Progenitor cell of endocrine pancreas (in vitro differentiated cells): Measurements from ENCODE around the gene DDX10. TPM values are rescaled to one million over a fixed set of nuclear protein-coding genes. Genes with fewer than 3 reads are reported as not detected.

Experiments used
- DNase-seq: peaks from one replicate; pipeline ENCODE4 v3.0.0; 2021; ENCODE audit warnings: low spot score; ENCODE audit not compliant: unreplicated experiment
- H3K27ac Mint-ChIP-seq: 2 replicates; pipeline ENCODE4 v1.8.0; 2021; ENCODE audit warnings: mild to moderate bottlenecking, moderate library complexity, mixed read lengths
- H3K27me3 Mint-ChIP-seq: 2 replicates; pipeline ENCODE4 v1.8.0; 2021; ENCODE audit warnings: mixed read lengths
- H3K36me3 Mint-ChIP-seq: 2 replicates; pipeline ENCODE4 v1.8.0; 2022; ENCODE audit warnings: mixed read lengths; ENCODE audit not compliant: insufficient read depth
- H3K4me1 Mint-ChIP-seq: 2 replicates; pipeline ENCODE4 v1.8.0; 2021; ENCODE audit warnings: low read depth, mixed read lengths
- H3K4me3 Mint-ChIP-seq: 2 replicates; pipeline ENCODE4 v1.8.0; 2021; ENCODE audit warnings: low read depth, mild to moderate bottlenecking, moderate library complexity, mixed read lengths
- H3K9me3 Mint-ChIP-seq: 2 replicates; pipeline ENCODE4 v1.8.0; 2021; ENCODE audit warnings: low read depth, mixed read lengths
- CTCF ChIP-seq: fragments of 200-600 bp; sonication (generic); IDR thresholded peaks from one replicate; pipeline ENCODE4 v1.5.0; 2021; ENCODE audit warnings: antibody characterized with exemption, mild to moderate bottlenecking; ENCODE audit not compliant: unreplicated experiment
- total RNA-seq: library from RNA; stranded (reverse); gene quantifications from 2 replicates; pipeline ENCODE4 v1.2.1, GENCODE V29; 2021

DDX10 gene
- total RNA-seq, 1 donor from 2014 or later = 31.9 TPM

GRCh38 chr11:108934289-108934688 is 269.4 kb downstream of the DDX10 start:
- Mint-ChIP-seq H3K4me1 (peaks cover 6% of the 10 kb centered on the region), H3K9me3 (no peaks in the 10 kb centered on the region), H3K4me3 (no peak overlapping the region), H3K27ac (no peak overlapping the region), H3K27me3 (no peaks in the 10 kb centered on the region), H3K36me3 (no peaks in the 10 kb centered on the region)
- DNase-seq = no peak
- TF ChIP-seq CTCF = no peak

GRCh38 chr11:108934696-108935095 is 269.8 kb downstream of the DDX10 start:
- Mint-ChIP-seq H3K4me1 (peaks cover 6% of the 10 kb centered on the region), H3K27ac (no peak overlapping the region)

GRCh38 chr11:108937746-108938145 is 272.9 kb downstream of the DDX10 start:
- H3K36me3 Mint-ChIP-seq = peaks cover 10% of the 10 kb centered on the region
- no peak for DNase-seq
- no peak for TF ChIP-seq CTCF
- peaks cover 6% of the 10 kb centered on the region for H3K4me1 Mint-ChIP-seq
- no peak overlapping the region for H3K27ac Mint-ChIP-seq
- no peak overlapping the region for H3K4me3 Mint-ChIP-seq
- H3K27me3 Mint-ChIP-seq = no peaks in the 10 kb centered on the region
- H3K9me3 Mint-ChIP-seq = no peaks in the 10 kb centered on the region

More at GRCh38 chr11:108934696-108935095, 269.8 kb downstream of the DDX10 start:
- H3K9me3 Mint-ChIP-seq = no peaks in the 10 kb centered on the region
- no peak overlapping the region for H3K4me3 Mint-ChIP-seq
- DNase-seq = no peak
- TF ChIP-seq CTCF = no peak
- no peaks in the 10 kb centered on the region for H3K27me3 Mint-ChIP-seq
- no peaks in the 10 kb centered on the region for H3K36me3 Mint-ChIP-seq

- H3K36me3 Mint-ChIP-seq = peaks cover 10% of the 10 kb centered on the region
- H3K27ac Mint-ChIP-seq = no peak overlapping the region
- H3K27me3 Mint-ChIP-seq = no peaks in the 10 kb centered on the region
- no peak for DNase-seq
- no peaks in the 10 kb centered on the region for H3K9me3 Mint-ChIP-seq
- H3K4me1 Mint-ChIP-seq = peaks cover 6% of the 10 kb centered on the region
- TF ChIP-seq CTCF = no peak
- H3K4me3 Mint-ChIP-seq = no peak overlapping the region
Measured at GRCh38 chr11:108938604-108939003, 273.7 kb downstream of the DDX10 start.

- Mint-ChIP-seq H3K4me1 (peaks cover 8% of the 10 kb centered on the region), H3K27me3 (no peaks in the 10 kb centered on the region), H3K9me3 (no peaks in the 10 kb centered on the region), H3K36me3 (peaks cover 10% of the 10 kb centered on the region), H3K27ac (no peak overlapping the region), H3K4me3 (no peak overlapping the region)
- no peak for TF ChIP-seq CTCF
- DNase-seq = no peak
Measured at GRCh38 chr11:108939135-108939534, 274.3 kb downstream of the DDX10 start.
